NCI-H1930 (cell line): ENCODE measurements around the gene PANX2.

Source experiments
- DNase-seq, 2 experiments: peaks; one replicate each; lab custom pipeline; 2025; lab: John Stamatoyannopoulos, UW

PANX2 gene

DNA sequence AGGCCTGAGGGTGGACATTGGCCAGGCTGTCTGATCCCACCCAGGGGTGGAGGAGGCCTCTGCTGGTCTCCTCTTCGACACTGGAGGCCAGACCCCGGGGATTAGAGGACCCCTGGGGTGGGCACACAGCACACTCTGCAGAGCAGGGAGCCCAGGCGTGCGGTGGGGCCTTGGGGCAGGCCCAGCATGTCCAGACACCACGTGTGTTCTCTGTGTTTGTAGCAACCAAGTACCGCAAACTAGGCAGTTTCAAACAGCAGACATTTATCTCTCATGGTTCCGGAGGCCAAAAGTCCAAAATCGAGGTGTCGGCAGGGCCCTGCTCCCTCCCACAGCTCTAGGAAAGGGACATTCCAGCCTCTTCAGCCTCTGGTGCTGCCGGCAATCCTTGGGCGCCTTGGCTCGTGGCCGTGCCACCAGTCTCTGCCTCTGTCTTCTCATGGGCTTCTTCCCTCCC is 1.5 kb downstream of the PANX2 start:
- no peak for DNase-seq

DNA sequence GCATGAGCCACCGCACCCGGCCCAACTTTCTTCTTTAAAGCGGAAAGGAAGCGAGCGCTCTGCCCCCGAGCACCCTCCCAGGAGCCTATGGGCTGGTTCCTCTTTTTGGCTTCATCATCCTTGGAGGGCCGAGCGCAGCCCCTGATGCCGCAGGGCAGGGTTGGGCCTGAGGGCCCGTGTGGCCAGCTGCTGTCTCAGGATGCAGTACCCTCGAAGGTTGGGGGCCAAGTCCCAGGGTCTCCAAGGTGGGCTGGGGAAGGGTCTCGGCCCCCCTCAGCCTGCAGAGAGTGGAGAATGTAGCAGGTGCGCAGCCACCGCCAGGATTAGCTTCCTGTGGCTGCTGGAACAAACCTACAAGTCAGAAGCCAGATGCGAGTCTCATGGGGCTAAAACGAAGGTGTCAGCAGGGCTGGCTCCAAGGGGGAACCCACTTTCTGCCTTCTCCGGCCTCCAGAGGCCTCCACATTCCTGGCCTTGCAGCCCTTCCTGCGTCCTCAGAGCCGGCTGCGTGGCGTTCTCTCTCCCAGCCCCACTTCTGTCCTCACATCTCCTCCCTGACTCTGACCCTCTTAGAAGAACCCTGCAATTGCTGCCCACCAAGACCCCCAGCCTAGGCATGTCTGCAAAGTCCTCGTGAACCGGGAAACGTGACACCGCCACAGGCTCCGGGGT is 2.9 kb downstream of the PANX2 start:
- DNase-seq: no peak

DNA sequence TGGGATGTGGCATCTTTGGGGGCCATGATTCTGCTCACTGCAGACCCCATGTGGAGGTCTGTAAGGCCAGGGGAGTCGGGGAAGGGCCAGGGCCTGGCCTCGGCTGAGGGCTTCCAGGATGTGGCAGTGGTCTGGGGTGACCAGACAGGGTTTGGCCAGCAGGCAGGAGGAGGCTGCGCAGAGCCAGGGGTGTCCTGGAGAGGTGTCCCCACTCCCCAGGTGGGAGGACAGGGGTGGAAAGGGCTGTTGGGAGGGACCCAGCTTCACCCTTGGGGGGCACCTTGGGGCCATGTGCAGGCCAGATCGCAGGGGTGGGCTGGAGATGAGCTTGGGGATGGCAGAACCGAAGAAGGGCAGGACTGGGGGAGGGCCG is 3.4 kb downstream of the PANX2 start:
- no peak for DNase-seq

DNA sequence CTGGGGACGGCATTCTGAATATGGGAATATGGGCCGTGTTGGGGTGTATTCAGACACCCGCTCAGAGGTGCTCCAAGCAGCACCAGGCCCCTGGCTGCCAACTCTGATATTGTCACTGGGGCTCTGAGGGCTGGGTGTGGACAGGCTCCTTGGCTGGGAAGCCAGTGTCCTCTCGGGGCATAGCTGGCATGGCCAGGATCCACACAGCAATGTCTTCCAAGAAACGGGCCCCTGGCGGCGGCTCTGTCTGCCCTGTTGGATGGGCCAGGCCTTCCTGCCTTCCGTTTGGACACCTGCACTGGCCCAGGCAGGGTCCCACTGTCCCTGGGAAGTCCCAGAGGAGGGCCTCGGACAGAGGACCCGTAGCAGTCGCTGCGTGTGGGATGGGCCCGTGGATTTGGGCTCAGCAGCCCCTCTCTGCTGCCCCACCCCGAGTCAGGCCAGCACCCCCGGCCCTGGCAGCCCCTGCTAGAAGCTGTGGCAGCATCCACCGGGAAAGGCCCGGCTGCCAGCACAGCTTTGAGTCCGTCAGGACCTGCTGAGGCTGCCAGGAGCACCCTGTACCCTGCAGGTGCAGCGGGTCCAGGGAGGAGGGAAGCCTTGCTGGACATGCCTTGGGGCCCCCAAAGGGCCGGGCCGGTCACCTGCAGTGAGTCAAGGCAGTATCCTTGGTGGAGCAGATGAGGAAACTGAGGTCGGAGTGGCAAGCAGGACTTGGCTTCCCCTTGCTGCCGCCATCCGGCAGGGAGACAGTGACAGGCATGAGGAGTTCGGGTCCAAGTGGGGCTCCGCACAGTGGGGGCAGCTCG is 4.1 kb downstream of the PANX2 start:
- no peak for DNase-seq

DNA sequence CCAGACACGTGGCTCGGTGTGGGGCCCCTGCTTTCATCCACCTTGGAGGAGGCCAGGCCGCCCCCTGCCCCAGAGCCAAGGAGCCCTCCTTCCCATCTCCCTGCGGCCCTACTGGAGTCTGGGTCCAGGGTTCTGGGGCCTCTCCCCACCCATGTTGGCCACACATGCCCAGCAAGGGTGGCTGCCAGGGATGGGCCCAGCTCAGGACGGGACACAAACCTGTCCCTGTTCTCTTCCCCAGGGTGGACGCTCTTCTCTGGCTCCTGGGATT is 4.6 kb downstream of the PANX2 start:
- no peak for DNase-seq

DNA sequence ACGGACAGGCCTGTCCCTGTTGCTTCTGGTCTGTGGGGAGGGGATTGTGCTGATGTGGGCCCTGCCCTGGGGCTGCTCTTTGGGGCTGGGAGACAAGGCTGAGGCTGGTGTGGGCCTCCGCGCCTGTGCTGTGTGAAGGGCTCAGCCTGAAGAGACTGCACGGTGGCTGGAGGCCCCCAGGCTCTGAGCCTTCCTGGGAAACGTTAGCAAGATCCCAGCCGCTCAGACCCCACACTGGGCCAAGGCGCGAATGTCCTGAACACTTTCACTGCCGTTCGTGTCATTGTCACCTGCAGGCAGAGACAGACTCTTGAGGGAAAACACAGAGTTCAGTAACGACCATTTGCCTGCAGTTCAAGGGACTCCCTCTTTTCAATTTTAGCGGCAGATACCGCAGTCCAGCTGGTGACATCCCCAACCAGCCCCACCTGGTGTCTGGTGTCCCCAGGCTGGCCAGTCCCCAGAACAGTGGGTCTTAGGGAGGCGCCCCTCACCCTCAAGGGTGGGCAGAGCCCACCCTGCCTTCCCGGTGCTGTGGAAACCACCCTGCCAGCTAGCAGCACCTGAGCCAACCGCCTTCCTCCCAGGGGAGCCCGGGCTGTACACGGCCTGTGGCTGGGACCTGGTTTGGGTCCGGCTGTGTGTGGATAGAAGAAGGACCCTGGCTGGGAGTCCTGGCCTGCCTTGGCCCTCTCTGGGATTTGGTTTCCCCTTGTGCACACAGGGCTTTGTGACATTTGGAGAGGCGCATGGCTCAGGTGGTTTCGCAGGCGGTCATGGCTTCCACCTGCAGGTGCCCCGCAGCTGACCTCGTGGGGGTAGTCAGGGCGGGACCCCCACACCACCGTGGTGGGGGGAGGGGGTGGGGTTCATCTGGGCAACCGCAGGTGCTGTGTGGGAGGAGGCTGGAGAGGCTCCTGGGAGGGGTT is 5.7 kb downstream of the PANX2 start:
- DNase-seq: no peak

DNA sequence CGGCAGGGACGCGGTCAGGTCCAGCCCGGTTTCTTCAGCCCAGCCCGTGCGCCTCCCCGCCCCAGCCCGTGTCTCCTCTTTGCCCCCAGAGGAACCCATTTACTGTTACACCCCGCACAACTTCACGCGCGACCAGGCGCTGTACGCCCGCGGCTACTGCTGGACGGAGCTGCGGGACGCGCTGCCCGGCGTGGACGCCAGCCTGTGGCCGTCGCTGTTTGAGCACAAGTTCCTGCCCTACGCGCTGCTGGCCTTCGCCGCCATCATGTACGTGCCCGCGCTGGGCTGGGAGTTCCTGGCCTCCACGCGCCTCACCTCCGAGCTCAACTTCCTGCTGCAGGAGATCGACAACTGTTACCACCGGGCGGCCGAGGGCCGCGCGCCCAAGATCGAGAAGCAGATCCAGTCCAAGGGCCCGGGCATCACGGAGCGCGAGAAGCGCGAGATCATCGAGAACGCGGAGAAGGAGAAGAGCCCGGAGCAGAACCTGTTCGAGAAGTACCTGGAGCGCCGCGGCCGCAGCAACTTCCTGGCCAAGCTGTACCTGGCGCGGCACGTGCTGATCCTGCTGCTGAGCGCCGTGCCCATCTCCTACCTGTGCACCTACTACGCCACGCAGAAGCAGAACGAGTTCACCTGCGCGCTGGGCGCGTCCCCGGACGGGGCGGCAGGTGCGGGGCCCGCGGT is 6.5 kb downstream of the PANX2 start:
- DNase-seq: no peak

DNA sequence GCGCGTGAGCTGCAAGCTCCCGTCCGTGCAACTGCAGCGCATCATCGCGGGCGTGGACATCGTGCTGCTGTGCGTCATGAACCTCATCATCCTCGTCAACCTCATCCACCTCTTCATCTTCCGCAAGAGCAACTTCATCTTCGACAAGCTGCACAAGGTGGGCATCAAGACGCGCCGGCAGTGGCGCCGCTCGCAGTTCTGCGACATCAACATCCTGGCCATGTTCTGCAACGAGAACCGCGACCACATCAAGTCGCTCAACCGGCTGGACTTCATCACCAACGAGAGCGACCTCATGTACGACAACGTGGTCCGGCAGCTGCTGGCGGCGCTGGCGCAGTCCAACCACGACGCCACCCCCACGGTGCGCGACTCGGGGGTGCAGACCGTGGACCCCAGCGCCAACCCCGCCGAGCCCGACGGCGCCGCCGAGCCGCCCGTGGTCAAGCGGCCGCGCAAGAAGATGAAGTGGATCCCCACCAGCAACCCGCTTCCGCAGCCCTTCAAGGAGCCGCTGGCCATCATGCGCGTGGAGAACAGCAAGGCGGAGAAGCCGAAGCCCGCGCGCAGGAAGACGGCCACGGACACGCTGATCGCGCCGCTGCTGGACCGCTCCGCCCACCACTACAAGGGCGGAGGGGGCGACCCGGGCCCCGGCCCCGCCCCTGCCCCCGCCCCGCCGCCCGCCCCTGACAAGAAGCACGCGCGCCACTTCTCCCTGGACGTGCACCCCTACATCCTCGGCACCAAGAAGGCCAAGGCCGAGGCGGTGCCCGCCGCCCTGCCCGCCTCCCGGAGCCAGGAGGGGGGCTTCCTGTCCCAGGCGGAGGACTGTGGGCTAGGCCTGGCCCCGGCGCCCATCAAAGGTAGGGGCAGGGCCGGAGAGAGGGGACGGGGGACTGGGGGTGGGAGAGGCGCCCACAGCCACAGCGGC is 7.3 kb downstream of the PANX2 start:
- no peak for DNase-seq

DNA sequence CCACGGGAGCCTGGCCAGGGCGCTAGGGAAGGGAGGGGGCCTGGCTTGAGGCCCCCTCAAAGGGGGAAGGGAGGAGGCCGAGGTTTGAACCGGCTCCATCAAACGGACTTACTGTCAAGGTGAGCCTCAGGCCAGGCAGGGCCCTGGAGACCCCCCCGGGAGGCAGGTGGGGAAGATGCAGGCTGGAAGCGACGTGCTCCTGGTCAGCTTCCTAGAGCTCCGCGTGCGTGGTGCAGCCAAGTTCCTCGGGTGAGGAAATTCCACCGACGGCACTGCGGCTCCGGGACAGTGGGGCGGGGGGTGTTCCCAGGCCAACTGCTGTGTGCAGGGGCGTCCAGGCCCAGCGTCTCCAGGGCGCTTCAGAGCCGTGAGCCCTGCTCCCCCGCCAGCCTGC is 7.9 kb downstream of the PANX2 start:
- no peak for DNase-seq

DNA sequence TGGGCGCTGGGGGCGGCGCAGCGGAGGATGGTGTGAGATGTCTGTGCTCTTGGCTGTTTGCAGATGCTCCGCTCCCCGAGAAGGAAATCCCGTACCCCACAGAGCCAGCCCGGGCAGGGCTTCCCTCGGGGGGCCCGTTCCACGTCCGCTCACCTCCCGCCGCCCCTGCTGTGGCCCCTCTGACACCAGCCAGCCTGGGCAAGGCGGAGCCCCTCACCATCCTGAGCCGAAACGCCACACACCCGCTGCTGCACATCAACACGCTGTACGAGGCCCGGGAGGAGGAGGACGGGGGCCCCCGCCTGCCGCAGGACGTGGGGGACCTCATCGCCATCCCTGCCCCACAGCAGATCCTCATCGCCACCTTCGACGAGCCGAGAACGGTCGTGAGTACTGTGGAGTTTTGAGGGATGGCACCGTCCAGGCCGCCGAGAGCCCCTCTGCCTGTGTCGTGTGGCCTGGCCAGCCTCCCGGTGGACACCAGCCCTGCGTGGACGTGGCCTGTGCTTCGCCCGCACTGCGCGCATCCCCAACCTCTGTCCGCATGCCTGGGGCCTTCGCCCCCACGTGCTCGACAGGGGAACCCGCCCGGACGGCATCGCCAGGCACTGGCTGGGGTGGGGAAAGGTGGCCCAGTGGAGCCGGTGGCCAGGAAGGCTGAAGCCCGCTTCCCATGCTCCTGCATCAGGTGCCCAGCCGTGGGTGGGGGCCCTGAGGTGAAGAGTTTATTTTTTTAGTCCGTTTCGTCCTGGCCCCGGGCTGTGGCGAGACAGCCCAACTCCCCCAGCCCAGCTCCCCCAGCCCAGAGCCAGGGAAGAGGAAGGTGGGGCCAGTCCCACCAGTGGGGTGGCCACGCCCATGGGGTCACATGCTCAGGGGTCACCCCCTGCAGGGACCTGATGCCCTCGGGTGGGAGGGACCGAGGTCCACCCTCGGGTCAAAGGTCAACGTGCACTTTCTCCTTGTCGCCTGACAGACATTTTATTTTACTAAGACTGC is 8.6 kb downstream of the PANX2 start:
- DNase-seq: no peak

DNA sequence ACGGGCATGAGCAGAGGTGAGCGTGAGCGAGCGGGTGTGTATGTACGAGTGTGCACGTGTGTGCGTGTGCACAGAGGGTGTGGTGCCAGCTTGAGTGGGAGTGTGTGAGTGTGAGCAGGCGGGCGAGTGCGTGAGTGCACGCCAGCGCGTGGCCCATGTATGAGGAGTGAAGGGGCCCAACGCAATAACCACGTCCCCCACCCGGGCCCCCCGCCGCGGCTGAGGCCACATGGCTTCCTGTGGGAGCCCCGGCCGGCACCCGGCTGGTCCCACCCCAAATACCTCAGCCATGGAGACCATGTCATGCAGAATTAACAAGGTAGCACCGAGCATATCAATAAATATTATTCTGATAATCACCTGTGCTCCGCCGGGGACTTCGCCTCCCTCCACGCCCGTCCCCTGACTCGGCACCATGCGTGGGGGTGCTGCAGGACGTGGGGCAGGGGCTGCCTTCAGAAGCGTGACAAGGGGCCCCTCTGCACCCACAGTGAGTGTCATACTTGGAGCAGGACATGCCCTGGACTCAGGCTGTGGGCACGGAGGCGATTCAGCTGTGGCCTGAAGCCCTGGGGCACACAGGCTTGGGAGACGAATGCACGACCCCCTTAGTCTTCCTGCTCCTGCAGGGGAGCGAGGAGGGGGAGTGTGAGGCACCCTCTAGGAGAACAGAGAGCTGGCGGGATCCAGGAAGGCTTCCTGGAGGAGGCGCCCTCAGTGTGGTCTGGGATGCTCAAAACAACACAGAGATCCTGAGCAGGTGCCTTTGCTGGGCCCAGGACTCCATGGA is 9.6 kb downstream of the PANX2 start:
- DNase-seq: no peak

DNA sequence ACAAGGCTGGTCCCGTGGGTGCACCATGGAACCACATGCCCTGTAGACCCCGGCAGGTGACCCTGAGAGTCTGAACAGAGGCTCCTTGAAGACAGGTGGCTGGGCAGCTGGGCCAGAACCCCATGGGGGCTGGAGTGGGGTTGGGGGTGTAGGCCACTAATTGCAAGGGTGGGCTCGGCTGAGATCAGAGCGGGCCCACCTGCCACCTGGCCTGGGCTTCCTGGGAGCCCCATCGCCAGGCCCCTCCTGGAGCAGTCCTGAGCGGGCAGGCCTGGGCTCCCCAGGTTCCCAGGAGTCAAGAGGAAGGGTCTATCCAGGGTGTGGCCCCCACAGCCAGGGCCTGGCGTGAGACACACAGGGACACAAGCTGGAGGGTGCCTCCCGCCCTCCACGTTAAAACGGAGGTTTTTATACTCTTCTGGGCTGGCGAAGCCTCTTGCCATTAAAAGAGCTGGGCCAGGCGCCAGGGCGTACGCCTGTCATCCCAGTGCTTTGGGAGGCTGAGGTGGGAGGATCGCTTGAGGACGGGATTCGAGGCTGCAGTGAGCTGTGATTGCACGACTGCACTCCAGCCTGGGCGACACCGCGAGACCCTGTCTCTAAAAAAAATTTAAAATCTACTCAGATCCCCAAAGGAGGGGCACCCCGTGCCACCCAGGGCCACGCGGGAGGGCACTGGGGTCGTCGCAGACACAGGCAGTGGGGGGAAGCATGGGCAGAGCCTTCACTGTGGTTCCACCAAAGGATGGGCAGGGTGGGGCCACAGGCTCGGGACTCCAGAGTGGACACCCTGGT is 10.4 kb downstream of the PANX2 start:
- no peak for DNase-seq

DNA sequence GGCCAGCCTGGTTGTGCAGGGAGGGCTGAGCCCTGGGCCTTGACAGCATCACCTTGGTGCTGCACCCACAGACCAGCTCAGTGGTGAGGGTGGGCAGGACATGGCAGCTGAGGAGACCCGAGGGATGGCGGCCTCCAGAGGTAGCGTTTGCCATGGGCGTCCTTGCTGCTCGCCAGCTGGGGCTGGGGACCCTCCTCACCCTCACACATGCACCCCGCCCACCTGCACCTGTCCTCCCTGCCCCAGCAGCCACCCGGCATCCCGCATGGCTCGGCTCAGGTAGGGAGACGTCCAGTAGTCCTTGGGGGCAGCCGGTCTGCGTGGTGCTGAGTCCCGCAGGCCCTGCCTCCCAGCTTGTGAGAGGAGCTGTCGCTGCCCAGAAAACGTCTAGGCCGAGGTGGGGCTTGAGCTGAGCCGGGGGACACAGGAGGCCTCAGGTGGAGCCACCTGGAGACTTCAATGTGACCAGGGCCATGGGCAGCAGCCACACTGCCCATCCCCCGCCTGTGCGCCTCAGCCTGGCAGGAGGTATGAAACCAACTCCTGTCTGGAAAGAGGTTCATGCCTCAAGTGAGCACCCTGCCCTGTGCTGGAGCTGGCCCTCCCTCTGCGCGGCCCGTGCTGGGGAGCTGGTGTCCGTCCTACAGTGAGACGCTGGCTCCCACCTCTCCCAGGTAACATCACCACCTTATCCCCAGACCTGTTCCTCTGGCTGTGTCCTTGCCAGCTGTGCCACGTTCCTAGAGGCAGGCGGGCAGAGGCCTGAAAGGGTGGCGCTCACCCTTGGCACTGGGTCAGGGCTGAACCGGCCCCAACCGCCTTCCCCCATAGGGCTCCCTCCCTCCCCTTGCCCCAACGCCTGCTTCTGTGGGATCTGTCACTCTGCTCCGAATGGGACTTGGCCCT is 11.9 kb downstream of the PANX2 start:
- no peak for DNase-seq

DNA sequence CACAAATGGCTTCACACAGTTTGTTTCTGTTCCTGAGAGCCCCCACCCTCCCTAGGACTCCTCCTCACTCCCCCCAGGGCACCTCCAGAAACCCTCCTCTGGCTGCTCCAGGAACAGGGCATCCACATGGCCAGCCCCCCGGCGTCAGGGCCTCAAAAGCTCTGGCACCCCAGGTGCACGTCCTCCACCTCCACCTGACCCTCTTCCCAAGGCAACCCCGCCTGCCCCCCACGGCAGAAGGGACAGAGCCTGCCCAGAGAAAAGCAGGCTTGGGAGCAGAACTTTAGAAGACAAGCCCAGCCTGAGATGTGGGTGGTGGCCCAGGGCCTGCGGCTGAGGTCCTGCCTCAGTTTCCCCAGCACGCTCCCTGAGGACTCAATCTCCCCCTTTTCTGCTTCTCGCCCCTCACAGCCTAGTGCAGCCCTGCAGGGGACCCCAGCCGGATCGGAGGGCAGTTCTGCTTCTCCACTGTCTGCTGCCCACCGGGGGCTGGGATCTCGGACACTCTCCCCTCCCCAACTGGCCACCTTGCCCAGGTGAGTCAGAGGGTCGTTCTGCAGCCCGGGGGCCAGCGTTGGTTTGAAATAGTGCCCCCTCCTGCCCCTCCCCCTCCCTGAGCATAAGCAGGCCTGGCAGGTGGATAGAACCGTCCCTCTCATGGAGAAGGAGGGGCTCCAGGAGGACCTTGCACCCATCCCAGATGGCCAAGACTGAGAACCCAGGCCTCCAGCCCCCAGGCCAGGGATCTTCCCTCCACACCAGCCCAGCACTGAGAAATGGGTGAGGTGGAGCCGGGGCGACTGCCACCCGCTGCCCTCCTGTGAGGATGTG is 12.8 kb downstream of the PANX2 start:
- no peak for DNase-seq

DNA sequence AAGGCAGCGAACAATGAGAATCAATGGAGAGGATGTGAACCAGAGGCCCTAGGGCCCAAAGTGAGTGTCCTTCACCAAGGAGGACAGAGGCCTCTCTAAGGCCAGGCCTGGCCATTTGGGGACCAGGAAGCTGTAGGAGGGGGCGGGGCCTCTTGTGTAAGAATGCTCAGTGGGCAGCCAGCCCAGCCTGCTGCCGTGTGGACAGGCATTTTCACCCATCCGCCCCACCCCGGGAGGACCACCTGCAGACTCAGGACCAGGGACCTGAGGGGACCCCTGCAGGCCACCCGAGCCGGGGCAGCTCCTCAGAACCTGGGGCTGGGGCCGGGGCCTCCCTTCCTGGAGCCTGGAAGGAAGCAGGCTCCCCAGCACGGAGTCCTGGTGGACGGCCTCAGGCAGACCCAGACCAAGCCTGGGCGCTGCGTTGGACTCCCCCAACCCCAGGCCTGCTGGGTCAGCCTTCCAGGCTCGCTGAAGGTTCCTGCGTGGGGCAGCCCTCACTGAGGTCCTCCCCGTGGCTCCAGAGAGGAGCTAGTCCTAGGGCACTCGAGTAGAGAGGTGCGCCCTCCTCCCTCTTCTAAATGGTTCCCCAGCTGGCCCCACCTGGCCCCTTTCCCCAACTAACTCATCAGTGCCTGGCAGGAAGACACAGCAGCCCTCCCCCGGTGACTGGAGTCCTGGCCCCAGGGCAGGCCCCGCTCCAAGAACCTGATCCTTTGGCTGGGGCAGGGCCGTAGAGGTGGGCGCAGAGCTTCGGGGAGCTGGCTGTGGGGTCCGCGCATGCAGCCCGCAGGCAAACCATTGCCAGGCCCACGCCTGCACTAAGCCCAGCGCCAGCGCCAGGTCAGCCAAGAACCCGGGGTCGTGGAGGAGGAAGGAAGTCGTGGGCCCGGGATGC is 13.7 kb downstream of the PANX2 start:
- no peak for DNase-seq
